ENCODE results near the gene THADA.

The THADA gene

DNA sequence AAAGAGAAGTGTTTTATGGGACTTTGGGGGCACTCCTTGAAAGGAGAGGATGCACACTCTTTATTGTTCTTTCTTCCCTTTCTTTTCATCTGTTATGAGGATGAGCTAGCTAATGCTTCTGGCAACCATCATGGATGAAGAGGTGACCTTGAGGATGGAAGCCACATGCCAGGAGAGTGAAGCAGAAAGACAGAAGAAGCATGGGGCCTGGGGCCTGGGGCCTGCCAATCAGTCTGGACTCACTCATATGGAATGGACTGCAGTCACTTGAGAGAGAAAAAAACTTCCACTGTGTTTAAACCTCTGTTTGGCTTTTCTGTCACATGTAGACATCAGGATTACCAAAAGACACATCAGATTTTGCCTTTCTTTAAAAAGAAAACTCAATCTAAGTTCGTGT, 333.6 kb downstream of the THADA start:
- Histone ChIP-seq H3K36me3 (ENCODE audit: control insufficient read depth, insufficient read depth, low read length) (no peaks in the 10 kb centered on the region), H3K4me2 (ENCODE audit: low read length) (no peak overlapping the region), H2AFZ (no peak overlapping the region), H3K9me3 (ENCODE audit: control insufficient read depth, low read length) (no peaks in the 10 kb centered on the region), H3K4me3 (ENCODE audit: low read depth, low read length) (no peak overlapping the region), H3K4me1 (no peaks in the 10 kb centered on the region), H3K27ac (no peak overlapping the region), H3K27me3 (ENCODE audit: control insufficient read depth, insufficient read depth, low read length) (no peaks in the 10 kb centered on the region), H3K9ac (no peak overlapping the region), H3K79me2 (no peaks in the 10 kb centered on the region)
- TF ChIP-seq, protein P1, sequence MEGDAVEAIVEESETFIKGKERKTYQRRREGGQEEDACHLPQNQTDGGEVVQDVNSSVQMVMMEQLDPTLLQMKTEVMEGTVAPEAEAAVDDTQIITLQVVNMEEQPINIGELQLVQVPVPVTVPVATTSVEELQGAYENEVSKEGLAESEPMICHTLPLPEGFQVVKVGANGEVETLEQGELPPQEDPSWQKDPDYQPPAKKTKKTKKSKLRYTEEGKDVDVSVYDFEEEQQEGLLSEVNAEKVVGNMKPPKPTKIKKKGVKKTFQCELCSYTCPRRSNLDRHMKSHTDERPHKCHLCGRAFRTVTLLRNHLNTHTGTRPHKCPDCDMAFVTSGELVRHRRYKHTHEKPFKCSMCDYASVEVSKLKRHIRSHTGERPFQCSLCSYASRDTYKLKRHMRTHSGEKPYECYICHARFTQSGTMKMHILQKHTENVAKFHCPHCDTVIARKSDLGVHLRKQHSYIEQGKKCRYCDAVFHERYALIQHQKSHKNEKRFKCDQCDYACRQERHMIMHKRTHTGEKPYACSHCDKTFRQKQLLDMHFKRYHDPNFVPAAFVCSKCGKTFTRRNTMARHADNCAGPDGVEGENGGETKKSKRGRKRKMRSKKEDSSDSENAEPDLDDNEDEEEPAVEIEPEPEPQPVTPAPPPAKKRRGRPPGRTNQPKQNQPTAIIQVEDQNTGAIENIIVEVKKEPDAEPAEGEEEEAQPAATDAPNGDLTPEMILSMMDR (IDR thresholded peaks at IDR 0.05) = no peak

DNA sequence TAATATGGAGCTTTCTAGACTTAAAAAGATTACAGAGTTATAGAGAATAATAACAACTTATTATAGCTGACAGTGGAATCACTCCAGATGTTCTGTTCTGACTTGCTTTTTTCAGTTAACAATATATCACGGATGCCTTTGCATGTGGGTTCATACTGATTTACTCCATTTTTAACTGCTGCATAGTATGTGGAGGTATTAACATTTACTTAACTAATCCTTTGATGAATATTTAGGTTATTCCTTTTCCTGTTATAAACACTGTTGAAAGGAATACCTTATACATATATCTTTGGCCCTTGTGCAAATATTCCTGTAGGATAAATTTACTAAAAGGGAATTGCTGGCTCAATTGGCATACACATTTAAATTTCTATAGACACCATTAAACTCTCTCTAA, 336.3 kb downstream of the THADA start:
- H3K4me1 ChIP-seq = no peaks in the 10 kb centered on the region
- H3K79me2 ChIP-seq = no peaks in the 10 kb centered on the region
- no peak overlapping the region for H3K27ac ChIP-seq
- no peak overlapping the region for H2AFZ ChIP-seq
- no peaks in the 10 kb centered on the region for H3K36me3 ChIP-seq (ENCODE audit: control insufficient read depth, insufficient read depth, low read length)
- H3K9ac ChIP-seq = no peak overlapping the region
- TF ChIP-seq, protein P1 (IDR thresholded peaks at IDR 0.05) = no peak
- no peaks in the 10 kb centered on the region for H3K27me3 ChIP-seq (ENCODE audit: control insufficient read depth, insufficient read depth, low read length)
- H3K4me3 ChIP-seq (ENCODE audit: low read depth, low read length) = no peak overlapping the region
- no peak overlapping the region for H3K4me2 ChIP-seq (ENCODE audit: low read length)
- H3K9me3 ChIP-seq (ENCODE audit: control insufficient read depth, low read length) = no peaks in the 10 kb centered on the region

DNA sequence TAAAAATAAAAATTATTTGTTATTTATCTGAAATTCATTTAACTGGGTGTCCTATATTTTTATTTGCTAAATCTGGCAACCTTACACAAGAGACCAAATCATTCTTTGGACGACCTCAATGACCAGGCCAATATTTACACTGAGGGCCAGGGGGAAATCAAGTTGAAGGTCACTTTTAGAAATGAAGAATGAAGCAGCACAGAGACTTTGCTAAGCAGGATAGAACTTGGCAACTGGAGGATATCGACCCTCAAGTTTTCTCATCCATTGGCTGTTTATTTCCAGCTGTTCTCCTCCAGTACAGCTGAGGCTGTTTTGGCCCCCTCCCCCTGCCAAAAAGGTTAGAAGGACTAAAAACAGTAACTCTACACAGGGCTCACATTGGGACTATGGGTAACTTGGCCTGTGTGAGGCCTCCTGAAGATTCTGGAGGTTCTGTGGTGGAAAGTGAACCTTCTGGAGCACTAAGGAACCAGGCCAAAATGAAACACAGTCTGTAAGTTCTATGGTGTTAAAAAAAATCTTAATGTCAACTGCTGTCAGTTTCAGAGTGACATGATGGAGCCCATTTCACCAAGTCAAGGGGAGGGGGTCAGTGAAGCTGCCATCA, 337.2 kb downstream of the THADA start:
- no peak overlapping the region for H3K4me3 ChIP-seq (ENCODE audit: low read depth, low read length)
- no peak overlapping the region for H3K4me2 ChIP-seq (ENCODE audit: low read length)
- H3K9me3 ChIP-seq (ENCODE audit: control insufficient read depth, low read length) = no peaks in the 10 kb centered on the region
- H2AFZ ChIP-seq = no peak overlapping the region
- no peaks in the 10 kb centered on the region for H3K36me3 ChIP-seq (ENCODE audit: control insufficient read depth, insufficient read depth, low read length)
- H3K9ac ChIP-seq = no peak overlapping the region
- no peak overlapping the region for H3K27ac ChIP-seq
- TF ChIP-seq, protein P1 (IDR thresholded peaks at IDR 0.05) = no peak
- no peaks in the 10 kb centered on the region for H3K79me2 ChIP-seq
- H3K27me3 ChIP-seq (ENCODE audit: control insufficient read depth, insufficient read depth, low read length) = no peaks in the 10 kb centered on the region
- H3K4me1 ChIP-seq = no peaks in the 10 kb centered on the region

DNA sequence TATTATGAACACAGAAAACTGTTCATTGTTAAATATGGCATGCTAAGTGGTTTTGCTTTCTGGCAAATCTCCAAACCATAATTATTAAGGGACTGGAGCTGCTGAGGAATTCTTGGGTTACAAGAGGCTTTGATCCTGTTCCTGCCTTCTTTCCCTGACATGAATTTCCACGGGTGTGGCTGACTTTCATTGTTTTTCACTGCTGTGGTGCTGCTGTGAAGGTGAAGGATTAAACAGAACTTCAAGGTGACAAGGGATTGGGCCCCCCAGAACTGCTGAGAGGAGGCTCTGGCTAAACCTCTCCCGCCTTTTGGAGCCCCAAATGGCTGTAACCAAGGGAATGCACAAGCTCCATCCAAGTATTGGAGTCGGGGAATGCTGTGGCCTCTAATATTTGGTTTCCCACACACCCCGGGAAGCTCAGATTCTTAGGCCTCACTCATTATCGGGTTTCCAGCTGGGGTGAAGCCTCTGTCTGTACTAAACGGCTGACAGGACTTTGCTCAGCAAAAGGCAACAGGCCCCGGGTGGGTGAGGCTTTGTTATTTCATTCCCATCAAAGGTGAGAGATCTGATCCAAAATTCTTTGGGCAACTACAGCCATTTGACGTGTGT, 340.4 kb downstream of the THADA start:
- Histone ChIP-seq H3K4me3 (ENCODE audit: low read depth, low read length) (no peak overlapping the region), H3K4me2 (ENCODE audit: low read length) (no peak overlapping the region), H3K27me3 (ENCODE audit: control insufficient read depth, insufficient read depth, low read length) (no peaks in the 10 kb centered on the region), H3K36me3 (ENCODE audit: control insufficient read depth, insufficient read depth, low read length) (no peaks in the 10 kb centered on the region), H3K9ac (no peak overlapping the region), H3K79me2 (no peaks in the 10 kb centered on the region), H2AFZ (no peak overlapping the region), H3K9me3 (ENCODE audit: control insufficient read depth, low read length) (no peaks in the 10 kb centered on the region), H3K4me1 (peaks cover 2% of the 10 kb centered on the region), H3K27ac (no peak overlapping the region)
- TF ChIP-seq, protein P1 (IDR thresholded peaks at IDR 0.05) = no peak

DNA sequence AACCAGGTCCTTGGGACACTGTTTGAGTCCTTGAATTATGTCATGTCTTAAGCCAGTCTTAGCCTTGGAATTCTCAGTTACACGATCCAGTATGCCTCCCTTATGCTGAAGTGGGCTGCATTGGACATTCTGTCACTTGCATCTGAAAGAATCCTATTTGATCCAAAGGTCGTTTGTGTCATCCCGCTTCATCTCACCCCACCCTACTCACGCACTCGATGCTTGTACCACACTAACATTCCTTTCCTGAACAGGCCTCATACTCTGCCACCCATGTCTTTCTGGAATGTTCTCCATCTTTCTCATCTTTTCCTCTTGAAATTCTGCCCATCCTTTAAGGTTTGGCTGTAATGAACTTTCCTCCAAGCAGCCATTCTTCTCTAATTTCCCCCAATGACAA, 341.5 kb downstream of the THADA start:
- H3K36me3 ChIP-seq (ENCODE audit: control insufficient read depth, insufficient read depth, low read length) = no peaks in the 10 kb centered on the region
- H3K27ac ChIP-seq = no peak overlapping the region
- TF ChIP-seq, protein P1 (IDR thresholded peaks at IDR 0.05) = no peak
- no peak overlapping the region for H3K4me2 ChIP-seq (ENCODE audit: low read length)
- H3K4me3 ChIP-seq (ENCODE audit: low read depth, low read length) = no peak overlapping the region
- H3K9ac ChIP-seq = no peak overlapping the region
- no peaks in the 10 kb centered on the region for H3K79me2 ChIP-seq
- peaks cover 2% of the 10 kb centered on the region for H3K4me1 ChIP-seq
- no peaks in the 10 kb centered on the region for H3K9me3 ChIP-seq (ENCODE audit: control insufficient read depth, low read length)
- H2AFZ ChIP-seq = no peak overlapping the region
- H3K27me3 ChIP-seq (ENCODE audit: control insufficient read depth, insufficient read depth, low read length) = no peaks in the 10 kb centered on the region

All from parathyroid adenoma (tissue), 2 donors.